ENCODE data around the gene GJB5.

DNA sequence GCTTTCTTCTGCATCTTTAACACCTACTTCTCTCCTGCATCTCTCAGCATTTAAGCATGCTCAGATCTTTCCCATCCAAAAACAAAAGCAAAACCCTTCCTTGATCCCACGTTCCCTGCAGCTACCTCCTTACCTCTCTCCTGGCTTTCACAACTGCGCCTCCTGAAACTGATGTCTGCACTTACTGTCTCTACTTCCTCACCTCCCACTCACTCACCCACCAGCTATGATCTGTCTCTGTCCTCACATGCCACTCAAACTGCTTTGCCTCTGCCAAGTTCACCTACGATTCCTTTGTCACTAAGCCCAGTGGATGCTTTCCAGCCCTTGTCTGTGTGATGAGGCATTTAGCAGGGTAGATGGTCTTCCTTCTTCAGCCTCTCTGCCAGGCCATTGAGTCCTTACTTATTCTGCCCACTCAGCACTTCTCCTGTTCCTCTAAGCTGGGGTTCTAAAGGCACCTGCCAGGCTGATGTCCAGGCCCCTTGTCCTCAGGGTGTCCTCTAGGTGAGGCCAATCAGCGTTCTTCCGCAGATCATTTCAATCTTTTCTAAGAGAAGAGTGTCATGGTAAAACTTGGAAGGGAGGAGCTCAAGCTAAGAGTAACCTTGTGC lies 16.2 kb downstream of the GJB5 start:
- TF ChIP-seq, protein P1, sequence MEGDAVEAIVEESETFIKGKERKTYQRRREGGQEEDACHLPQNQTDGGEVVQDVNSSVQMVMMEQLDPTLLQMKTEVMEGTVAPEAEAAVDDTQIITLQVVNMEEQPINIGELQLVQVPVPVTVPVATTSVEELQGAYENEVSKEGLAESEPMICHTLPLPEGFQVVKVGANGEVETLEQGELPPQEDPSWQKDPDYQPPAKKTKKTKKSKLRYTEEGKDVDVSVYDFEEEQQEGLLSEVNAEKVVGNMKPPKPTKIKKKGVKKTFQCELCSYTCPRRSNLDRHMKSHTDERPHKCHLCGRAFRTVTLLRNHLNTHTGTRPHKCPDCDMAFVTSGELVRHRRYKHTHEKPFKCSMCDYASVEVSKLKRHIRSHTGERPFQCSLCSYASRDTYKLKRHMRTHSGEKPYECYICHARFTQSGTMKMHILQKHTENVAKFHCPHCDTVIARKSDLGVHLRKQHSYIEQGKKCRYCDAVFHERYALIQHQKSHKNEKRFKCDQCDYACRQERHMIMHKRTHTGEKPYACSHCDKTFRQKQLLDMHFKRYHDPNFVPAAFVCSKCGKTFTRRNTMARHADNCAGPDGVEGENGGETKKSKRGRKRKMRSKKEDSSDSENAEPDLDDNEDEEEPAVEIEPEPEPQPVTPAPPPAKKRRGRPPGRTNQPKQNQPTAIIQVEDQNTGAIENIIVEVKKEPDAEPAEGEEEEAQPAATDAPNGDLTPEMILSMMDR (IDR thresholded peaks at IDR 0.05), result no peak
- TF ChIP-seq POLR2AphosphoS5 (IDR thresholded peaks at IDR 0.05), result no peak
- TF ChIP-seq POLR2A (IDR thresholded peaks at IDR 0.05), result no peak

All from breast epithelium (tissue), 3 donors.